AG04450 (cell line): ENCODE results near the gene FASN. TPM values are rescaled to one million over a fixed set of nuclear protein-coding genes. Genes with fewer than 3 reads are reported as not detected.

Source experiments
- CTCF ChIA-PET: fragments of 300-600, 350-600 bp; formaldehyde crosslinking; extraction: SDS; loops from one replicate; lab custom pipeline; 2022; ENCODE audit warnings: antibody characterized with exemption, inconsistent platforms; lab: Charles Lee
- POLR2A ChIA-PET: fragments of 350-600 bp; formaldehyde crosslinking; extraction: SDS; loops from one replicate; lab custom pipeline; 2021; ENCODE audit warnings: antibody characterized with exemption, inconsistent platforms; lab: Yijun Ruan, JAX
- DNase-seq: peaks from one replicate; pipeline ENCODE4 v3.0.0-alpha.2; 2011; ENCODE audit warnings: low read depth, low spot score
- H3K27ac ChIP-seq: one replicate; pipeline ENCODE4 v1.5.1; 2012; ENCODE audit warnings: low read depth, low read length, control low read depth
- H3K27me3 ChIP-seq: one replicate; pipeline ENCODE4 v1.6.0; 2012; ENCODE audit warnings: low read length; ENCODE audit not compliant: control insufficient read depth, insufficient read depth
- H3K4me3 ChIP-seq: 2 replicates; pipeline ENCODE4 v1.5.1; 2011; ENCODE audit warnings: mild to moderate bottlenecking, low read depth, low read length, control low read depth
- H3K9me3 ChIP-seq: 2 replicates; pipeline ENCODE4 v1.5.1; 2012; ENCODE audit warnings: low read length; ENCODE audit not compliant: control insufficient read depth, insufficient read depth
- CTCF ChIP-seq: IDR thresholded peaks from 2 replicates; pipeline ENCODE4 v1.5.1; 2011; ENCODE audit warnings: low read depth, low read length, control low read depth, inconsistent platforms
- polyA plus RNA-seq: library from polyadenylated mRNA; depleted of rRNA; stranded (reverse); fragments of >200 nt; gene quantifications from 2 replicates; pipeline ENCODE4 v1.2.3, GENCODE V29; 2011

FASN gene
- polyA plus RNA-seq, 1 experiment: 6.2 TPM

DNA sequence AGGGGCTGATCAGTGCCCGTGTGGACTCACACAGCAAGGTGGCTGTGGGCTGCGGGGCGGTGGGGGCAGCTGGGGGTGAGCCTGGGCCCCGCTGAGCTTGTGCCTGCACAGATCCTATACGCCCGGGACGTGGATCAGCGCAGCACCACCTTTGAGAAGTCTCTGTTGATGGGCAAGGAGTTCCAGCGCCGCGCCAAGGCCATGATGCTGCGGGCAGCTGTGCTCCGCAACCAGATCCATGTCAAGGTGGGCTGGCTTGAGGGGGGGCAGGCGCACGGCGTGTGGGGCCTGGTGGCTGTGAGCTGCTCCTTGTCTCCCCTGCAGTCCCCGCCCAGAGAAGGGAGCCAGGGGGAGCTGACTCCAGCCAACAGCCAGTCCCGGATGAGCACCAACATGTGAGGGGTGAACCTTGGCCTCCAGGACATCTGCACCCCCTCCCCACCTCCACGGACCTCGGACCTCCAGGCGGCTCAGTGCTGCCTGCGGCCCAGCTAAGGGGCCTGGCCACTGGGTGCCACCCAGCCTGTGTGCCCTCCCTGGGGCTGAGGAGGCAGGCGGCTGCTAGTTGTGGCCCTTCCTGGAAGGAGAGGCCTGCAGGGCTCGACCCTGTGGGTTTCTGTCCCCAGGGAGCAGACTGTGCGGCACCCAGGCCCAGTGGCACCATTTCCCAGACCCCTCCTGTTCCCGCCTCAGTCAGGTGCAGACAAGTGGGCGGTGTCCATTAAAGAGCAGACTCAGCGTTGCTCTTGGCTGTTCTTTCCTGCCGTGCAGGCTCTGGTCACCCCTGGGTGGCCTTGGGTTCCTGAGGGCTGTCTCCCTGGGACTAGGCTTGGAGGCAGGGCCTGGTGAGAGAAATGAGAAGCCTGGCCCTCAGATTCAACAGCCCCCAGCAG lies 41.1 kb downstream of the FASN start:
- no peak for DNase-seq
- H3K27ac ChIP-seq: peak overlapping the region; percentile 11
- H3K27me3 ChIP-seq: no peaks in the 10 kb centered on the region
- no peak overlapping the region for H3K4me3 ChIP-seq
- TF ChIP-seq CTCF: no peak
- no peaks in the 10 kb centered on the region; the same call in 1 of the 2 replicates for H3K9me3 ChIP-seq
- ChIA-PET POLR2A (interaction anchor here (0.5 to 1.1 kb wide), 2 partner anchors 16 to 19 kb away, joined by 3 to 4 read pairs; no protein-coding TSS in a partner anchor), CTCF (no interaction called here)

DNA sequence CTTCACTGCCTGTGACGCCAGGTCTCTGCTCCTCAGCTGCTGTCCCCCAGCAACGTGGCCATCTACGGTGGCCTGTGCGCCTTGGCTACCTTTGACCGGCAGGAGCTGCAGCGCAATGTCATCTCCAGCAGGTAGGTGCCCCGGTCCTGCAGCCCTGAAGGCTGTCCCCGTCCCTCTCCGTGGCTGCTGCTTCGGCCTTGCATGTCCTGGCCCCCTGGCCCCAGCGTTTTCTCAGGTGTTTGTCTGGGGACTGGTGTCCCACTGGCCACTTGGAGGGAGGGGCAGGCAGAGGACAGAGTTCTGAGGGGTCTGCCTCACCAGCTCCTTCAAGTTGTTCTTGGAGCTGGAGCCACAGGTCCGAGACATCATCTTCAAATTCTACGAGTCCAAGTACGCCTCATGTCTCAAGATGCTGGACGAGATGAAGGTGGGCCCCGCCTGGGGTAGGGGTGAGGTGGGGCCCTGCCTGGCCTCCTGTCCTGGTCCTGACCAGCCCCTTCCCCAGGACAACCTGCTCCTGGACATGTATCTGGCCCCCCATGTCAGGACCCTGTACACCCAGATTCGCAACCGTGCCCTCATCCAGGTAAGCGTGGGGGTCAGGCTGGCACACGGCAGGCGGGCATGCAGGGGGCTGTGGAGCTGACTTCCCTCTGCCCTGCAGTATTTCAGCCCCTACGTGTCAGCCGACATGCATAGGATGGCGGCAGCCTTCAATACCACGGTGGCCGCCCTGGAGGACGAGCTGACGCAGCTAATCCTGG lies 41.9 kb downstream of the FASN start:
- ChIA-PET CTCF (no interaction called here), POLR2A (interaction anchor here (1.0 to 1.1 kb wide), 2 partner anchors 9 to 20 kb away, joined by 3 read pairs; no protein-coding TSS in a partner anchor)
- Histone ChIP-seq H3K4me3 (no peak overlapping the region), H3K9me3 (no peaks in the 10 kb centered on the region; the same call in 1 of the 2 replicates), H3K27me3 (no peaks in the 10 kb centered on the region), H3K27ac (no peak overlapping the region)
- TF ChIP-seq CTCF: no peak
- DNase-seq: no peak

DNA sequence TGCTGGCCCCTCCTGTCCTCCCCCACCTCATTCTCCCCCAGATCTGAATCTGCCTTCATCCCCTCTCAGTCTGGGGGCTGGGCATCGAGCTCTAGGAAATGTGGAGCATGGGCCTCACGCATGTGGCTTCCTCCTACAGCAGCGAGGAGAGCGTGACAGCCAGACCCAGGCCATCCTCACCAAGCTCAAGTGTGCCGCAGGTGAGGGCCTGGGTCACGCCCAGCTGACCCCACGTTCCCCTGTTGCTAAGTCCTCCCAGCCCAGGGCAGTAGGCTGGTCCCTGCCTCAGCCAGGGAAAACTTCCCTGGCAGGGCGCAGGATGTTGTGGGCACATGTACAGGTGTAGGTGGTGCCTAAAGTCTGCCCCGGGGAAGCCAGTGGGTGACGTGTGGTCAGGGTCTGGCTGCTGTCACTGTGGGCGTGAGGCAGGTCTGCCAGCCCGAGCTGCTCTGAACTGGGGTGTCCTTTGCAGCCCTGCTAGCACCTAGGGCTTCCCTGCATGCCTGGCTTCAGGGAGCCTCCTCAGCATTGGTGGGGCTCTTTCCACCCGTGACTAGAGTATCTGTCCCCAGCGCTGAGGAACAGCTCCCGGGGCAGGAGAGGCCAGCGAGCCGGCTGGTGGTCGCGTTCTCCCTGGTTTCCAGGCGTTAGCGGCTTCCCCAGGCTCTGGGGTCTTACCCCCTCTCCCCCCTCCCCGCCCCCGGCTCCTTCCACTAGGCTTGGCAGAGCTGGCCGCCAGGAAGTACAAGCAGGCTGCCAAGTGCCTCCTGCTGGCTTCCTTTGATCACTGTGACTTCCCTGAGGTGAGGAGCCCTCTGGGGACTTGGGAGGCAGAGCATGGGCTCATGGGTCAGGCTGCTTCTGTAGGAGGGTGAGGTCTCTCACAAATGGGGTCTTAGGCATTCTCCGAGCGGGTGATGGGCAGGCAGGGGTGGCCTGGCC lies 42.7 kb downstream of the FASN start:
- CTCF ChIA-PET: interaction anchor here (1.3 kb wide), 1 partner anchor 25 kb away, joined by 5 read pairs; no protein-coding TSS in a partner anchor
- DNase-seq: no peak
- no peak for TF ChIP-seq CTCF
- H3K27me3 ChIP-seq: no peaks in the 10 kb centered on the region
- H3K27ac ChIP-seq: no peak overlapping the region
- no peak overlapping the region for H3K4me3 ChIP-seq
- H3K9me3 ChIP-seq: peaks cover 4% of the 10 kb centered on the region; the same call in 1 of the 2 replicates
- POLR2A ChIA-PET: interaction anchor here (1.0 kb wide), 1 partner anchor 10 kb away, joined by 3 read pairs; no protein-coding TSS in a partner anchor

DNA sequence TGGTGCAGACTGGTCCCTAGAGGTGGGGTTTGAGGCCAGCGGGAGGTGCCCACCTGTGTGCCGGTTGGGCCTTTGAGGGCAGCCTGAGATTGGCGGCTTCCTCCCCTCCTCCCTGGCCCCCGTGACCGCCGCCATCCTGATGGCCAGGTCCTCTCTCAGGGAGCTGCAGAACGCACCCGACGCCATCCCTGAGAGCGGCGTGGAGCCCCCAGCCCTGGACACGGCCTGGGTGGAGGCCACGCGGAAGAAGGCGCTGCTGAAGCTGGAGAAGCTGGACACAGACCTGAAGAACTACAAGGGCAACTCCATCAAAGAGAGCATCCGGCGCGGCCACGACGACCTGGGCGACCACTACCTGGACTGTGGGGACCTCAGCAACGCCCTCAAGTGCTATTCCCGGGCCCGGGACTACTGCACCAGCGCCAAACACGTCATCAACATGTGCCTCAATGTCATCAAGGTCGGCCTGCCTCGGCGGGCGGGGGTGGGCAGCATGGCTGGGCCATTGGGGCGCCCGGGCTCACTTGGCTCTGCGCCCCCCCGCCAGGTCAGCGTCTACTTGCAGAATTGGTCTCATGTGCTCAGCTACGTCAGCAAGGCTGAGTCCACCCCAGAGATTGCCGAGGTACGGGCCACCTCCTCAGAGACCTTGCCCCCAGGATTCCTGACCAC lies 43.5 kb downstream of the FASN start:
- Histone ChIP-seq H3K9me3 (peaks cover 4% of the 10 kb centered on the region; the same call in 1 of the 2 replicates), H3K4me3 (no peak overlapping the region), H3K27me3 (no peaks in the 10 kb centered on the region), H3K27ac (no peak overlapping the region)
- ChIA-PET CTCF (interaction anchor here (1.3 kb wide), 1 partner anchor 24 kb away, joined by 5 read pairs; no protein-coding TSS in a partner anchor), POLR2A (no interaction called here)
- no peak for TF ChIP-seq CTCF
- no peak for DNase-seq
